LNCAP (cell line): ENCODE results near the gene DDX59.

Source experiments
- TF ChIP-seq, protein P1 (sequence below): fragments of 450-650 bp; IDR thresholded peaks from 2 replicates; pipeline ENCODE4 v1.5.1; 2017; ENCODE audit warnings: mild to moderate bottlenecking

Gene DDX59

GRCh38 chr1:200668514-200669313 is 993 bp downstream of the DDX59 start:
- TF ChIP-seq, protein P1, sequence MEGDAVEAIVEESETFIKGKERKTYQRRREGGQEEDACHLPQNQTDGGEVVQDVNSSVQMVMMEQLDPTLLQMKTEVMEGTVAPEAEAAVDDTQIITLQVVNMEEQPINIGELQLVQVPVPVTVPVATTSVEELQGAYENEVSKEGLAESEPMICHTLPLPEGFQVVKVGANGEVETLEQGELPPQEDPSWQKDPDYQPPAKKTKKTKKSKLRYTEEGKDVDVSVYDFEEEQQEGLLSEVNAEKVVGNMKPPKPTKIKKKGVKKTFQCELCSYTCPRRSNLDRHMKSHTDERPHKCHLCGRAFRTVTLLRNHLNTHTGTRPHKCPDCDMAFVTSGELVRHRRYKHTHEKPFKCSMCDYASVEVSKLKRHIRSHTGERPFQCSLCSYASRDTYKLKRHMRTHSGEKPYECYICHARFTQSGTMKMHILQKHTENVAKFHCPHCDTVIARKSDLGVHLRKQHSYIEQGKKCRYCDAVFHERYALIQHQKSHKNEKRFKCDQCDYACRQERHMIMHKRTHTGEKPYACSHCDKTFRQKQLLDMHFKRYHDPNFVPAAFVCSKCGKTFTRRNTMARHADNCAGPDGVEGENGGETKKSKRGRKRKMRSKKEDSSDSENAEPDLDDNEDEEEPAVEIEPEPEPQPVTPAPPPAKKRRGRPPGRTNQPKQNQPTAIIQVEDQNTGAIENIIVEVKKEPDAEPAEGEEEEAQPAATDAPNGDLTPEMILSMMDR = no peak

DNA sequence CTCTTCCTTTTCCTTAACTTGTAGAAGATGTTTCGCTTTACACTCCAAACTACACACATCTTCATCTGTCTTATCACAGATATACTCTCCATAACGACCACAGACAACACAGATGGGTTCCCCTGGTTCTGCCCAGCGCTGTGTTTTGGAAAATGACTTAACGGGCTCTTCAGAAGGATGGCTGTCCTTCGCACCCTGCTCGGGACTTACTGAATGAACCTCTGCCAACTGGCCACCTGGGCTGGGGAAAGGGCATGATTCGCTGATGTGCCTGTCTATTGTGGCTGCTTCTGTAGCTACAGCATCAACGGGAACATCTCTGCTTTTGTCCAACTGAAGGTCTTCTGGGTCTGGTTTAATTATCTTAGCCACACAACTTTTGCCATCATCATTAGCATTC is 3.4 kb downstream of the DDX59 start:
- TF ChIP-seq, protein P1 = no peak

- TF ChIP-seq, protein P1 = no peak
Measured at GRCh38 chr1:200665861-200666260, 3.8 kb downstream of the DDX59 start.

DNA sequence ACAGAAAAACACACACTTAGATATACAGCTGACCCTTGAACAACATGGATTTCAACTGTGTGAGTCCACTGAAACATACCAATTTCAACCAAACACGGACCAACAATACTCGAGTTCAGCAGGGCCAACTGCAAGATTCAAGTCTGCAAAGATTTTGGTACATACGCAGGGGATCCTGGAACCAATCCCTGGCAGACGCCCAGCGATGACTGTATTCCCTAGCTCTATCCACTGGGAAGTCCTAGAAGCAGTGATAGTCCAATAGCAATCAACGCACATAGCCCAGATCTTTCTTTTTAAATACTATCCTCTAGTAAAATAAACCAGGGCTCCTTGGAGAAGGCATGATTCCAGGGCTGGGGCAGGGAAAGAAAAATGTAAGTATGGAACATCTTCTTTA is 9.0 kb downstream of the DDX59 start:
- TF ChIP-seq, protein P1 = no peak

GRCh38 chr1:200659269-200659668 is 10.4 kb downstream of the DDX59 start:
- TF ChIP-seq, protein P1 = no peak

GRCh38 chr1:200658037-200658818 is 11.5 kb downstream of the DDX59 start:
- TF ChIP-seq, protein P1 = no peak

DNA sequence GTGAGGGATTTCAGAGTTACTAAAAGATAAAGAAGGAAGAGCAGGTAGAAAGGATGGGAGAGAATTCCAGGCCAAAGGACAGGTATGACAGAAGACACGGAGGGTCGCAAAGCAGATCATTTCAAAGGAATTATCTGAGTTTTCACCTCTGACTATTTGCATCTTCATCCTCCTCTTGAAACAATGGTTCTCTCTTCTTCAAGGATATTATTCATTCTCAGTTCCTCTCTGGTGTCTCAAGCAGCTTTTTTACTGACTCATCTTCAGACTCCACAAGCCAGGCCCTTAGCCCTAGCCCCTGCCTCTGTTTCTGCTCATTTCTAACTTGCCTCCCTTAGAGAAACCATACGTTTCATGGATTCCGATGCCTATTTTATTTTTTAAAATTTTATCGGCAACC is 15.0 kb downstream of the DDX59 start:
- TF ChIP-seq, protein P1 = no peak
